Activated naive CD8-positive, alpha-beta T cell (primary cell): ENCODE measurements around the gene MAP4K1.
A peak's percentile ranks its signal among the peaks of the same experiment; 100 is the strongest.
"Not testable (repeated sequence)": the region's sequence is repeated elsewhere in the genome, so short reads cannot be mapped to it uniquely, and the experiment has no call there.

ENCODE experiments used
- H3K27ac Mint-ChIP-seq: one replicate; pipeline ENCODE4 v1.8.0; 2021; ENCODE audit warnings: mixed read lengths
- H3K27me3 Mint-ChIP-seq: one replicate; pipeline ENCODE4 v1.8.0; 2021; ENCODE audit warnings: mixed read lengths
- H3K36me3 Mint-ChIP-seq: one replicate; pipeline ENCODE4 v1.8.0; 2021; ENCODE audit warnings: mixed read lengths
- H3K4me1 Mint-ChIP-seq: one replicate; pipeline ENCODE4 v1.8.0; 2021; ENCODE audit warnings: low read depth, mixed read lengths
- H3K4me3 Mint-ChIP-seq: one replicate; pipeline ENCODE4 v1.8.0; 2021; ENCODE audit warnings: mild to moderate bottlenecking, mixed read lengths
- H3K9me3 Mint-ChIP-seq: one replicate; pipeline ENCODE4 v1.8.0; 2021; ENCODE audit warnings: low read depth, mixed read lengths

The MAP4K1 gene

GRCh38 chr19:38557205-38557799 is 60.5 kb downstream of the MAP4K1 start:
- H3K27me3 Mint-ChIP-seq, result peaks cover 9% of the 10 kb centered on the region
- H3K4me1 Mint-ChIP-seq, result peaks cover 27% of the 10 kb centered on the region
- H3K36me3 Mint-ChIP-seq, result no peaks in the 10 kb centered on the region
- no peaks in the 10 kb centered on the region for H3K9me3 Mint-ChIP-seq
- H3K27ac Mint-ChIP-seq, result no peak overlapping the region
- H3K4me3 Mint-ChIP-seq, result no peak overlapping the region

GRCh38 chr19:38556521-38557174 is 61.1 kb downstream of the MAP4K1 start:
- Mint-ChIP-seq H3K9me3 (no peaks in the 10 kb centered on the region), H3K27me3 (peaks cover 9% of the 10 kb centered on the region), H3K4me3 (no peak overlapping the region), H3K4me1 (peaks cover 25% of the 10 kb centered on the region), H3K27ac (no peak overlapping the region), H3K36me3 (no peaks in the 10 kb centered on the region)

DNA sequence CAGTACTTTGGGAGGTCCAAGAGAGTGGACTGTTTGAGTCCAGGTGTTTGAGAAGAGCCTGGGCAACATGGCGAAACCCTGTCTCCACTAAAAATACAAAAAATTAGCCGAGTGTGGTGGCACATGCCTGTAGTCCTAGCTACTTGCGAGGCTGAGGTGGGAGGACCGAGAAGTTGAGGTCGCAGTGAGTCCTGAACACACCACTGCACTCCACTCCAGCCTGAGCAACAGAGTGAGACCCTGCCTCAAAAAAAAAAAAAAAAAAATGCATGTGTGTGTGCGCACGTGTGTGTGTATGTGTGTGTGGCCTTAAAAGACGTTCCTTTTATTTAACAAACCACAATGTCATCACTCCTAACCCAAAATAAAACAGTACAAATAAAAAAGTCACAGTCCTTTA is 62.6 kb downstream of the MAP4K1 start:
- Mint-ChIP-seq H3K27ac (no peak overlapping the region), H3K4me3 (no peak overlapping the region), H3K4me1 (peaks cover 31% of the 10 kb centered on the region), H3K9me3 (no peaks in the 10 kb centered on the region), H3K36me3 (no peaks in the 10 kb centered on the region), H3K27me3 (peaks cover 9% of the 10 kb centered on the region)

DNA sequence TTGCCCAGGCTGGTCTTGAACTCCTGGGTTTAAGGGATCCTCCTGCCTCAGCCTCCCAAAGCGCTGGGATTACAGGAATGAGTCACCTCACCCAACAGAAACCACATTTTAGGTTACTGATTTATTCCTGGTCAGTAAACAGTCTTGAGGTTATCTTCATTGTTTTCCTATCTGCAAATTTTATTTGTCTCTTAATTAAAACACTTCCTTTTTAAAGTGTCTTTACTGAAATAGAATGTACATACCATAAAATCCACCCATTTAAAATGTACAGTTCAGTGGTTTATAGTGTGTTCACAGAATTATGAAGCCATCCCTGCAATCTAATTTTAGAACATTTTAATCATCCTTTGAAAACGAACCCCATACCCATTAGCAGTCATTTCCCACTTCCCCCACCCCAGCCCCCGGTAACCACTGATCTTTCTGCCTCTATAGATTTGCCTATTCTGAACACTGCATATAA is 63.0 kb downstream of the MAP4K1 start:
- Mint-ChIP-seq H3K36me3 (no peaks in the 10 kb centered on the region), H3K4me1 (peaks cover 26% of the 10 kb centered on the region), H3K27ac (no peak overlapping the region), H3K9me3 (no peaks in the 10 kb centered on the region), H3K27me3 (peaks cover 7% of the 10 kb centered on the region), H3K4me3 (no peak overlapping the region)

DNA sequence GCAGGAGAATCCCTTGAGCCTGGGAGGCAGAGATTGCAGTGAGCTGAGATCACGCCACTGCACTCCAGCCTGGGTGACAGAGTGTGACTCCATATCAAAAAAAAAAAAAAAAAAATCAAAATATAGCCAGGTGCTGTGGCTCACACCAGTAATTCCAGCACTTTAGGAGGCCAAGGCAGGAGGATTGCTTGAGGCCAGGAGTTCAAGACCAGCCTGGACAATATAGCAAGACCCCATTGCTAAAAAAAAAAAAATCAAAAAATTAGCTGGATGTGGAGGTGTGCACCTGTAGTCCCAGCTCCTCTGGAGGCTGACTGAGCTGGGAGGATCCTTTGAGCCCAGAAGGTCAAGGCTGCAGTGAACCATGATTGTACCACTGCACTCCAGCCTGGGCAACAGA is 64.5 kb downstream of the MAP4K1 start:
- peaks cover 24% of the 10 kb centered on the region for H3K4me1 Mint-ChIP-seq
- not testable (repeated sequence) for H3K27me3 Mint-ChIP-seq, H3K9me3 Mint-ChIP-seq, H3K4me3 Mint-ChIP-seq, H3K36me3 Mint-ChIP-seq, H3K27ac Mint-ChIP-seq

DNA sequence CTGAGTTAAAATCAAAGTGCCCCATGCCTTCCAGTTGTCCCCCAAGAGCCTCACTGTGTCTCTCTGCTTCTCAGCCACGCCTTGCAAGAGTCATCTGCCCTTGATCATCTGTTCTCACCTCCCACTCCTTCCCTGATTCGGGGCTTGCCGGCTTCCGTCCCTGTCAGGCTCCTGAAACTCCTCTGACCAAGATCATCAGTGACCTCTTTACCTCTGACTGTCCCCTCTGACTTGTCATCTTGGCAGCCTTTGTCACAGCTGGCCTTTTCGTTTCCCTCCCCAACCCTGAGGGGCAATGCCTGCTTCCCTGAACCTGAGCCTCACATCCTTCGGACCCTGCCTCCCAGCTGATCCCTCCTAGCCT is 66.3 kb downstream of the MAP4K1 start:
- Mint-ChIP-seq H3K27ac (no peak overlapping the region), H3K9me3 (no peaks in the 10 kb centered on the region), H3K36me3 (no peaks in the 10 kb centered on the region), H3K4me1 (peaks cover 21% of the 10 kb centered on the region), H3K4me3 (peak overlapping the region; percentile 21), H3K27me3 (peaks cover 7% of the 10 kb centered on the region)

DNA sequence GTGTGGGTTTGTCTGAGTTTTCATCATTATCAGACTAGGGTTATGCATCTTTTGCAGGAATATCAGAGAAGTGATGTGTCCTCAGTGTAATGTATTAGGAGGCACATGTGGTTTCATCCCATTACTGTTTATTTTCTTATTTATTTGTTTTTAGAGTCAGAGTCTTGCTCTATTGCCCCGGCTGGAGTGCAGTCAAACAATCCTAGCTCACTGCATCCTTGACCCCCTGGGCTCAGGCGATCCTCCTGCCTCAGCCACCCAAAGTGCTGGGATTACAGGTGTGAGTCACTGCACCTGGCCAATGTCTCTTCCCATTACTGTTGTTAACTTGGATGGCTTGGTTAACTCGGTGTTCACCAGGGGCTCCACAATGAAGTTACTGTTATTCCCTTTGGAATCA is 67.4 kb downstream of the MAP4K1 start:
- Mint-ChIP-seq H3K36me3 (no peaks in the 10 kb centered on the region), H3K27me3 (peaks cover 5% of the 10 kb centered on the region), H3K9me3 (no peaks in the 10 kb centered on the region), H3K27ac (no peak overlapping the region), H3K4me1 (peaks cover 21% of the 10 kb centered on the region), H3K4me3 (no peak overlapping the region)

DNA sequence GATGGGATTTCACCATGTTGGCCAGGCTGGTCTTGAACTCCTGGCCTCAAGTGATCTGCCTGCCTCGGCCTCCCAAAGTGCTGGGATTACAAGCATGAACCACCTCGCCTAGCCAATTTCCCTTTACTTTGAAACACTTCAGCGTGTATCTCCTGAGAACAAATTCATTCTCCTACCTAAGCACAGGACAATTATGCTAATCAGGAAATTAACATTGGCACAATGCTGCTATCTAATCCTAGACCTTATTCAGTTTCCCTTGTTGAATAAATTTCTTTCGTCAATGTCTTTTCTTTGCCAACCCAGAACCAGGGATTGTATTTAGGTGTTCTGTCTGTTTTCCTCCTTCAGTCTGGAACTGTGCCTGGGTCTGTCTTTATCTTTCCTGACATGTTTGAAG is 67.8 kb downstream of the MAP4K1 start:
- H3K27me3 Mint-ChIP-seq, result peaks cover 4% of the 10 kb centered on the region
- H3K9me3 Mint-ChIP-seq, result no peaks in the 10 kb centered on the region
- H3K27ac Mint-ChIP-seq, result no peak overlapping the region
- H3K4me3 Mint-ChIP-seq, result no peak overlapping the region
- peaks cover 22% of the 10 kb centered on the region for H3K4me1 Mint-ChIP-seq
- H3K36me3 Mint-ChIP-seq, result no peaks in the 10 kb centered on the region

GRCh38 chr19:38549061-38549460 is 68.7 kb downstream of the MAP4K1 start:
- Mint-ChIP-seq H3K4me3 (no peak overlapping the region), H3K27ac (no peak overlapping the region), H3K9me3 (no peaks in the 10 kb centered on the region), H3K27me3 (peaks cover 4% of the 10 kb centered on the region), H3K36me3 (no peaks in the 10 kb centered on the region), H3K4me1 (peaks cover 26% of the 10 kb centered on the region)

DNA sequence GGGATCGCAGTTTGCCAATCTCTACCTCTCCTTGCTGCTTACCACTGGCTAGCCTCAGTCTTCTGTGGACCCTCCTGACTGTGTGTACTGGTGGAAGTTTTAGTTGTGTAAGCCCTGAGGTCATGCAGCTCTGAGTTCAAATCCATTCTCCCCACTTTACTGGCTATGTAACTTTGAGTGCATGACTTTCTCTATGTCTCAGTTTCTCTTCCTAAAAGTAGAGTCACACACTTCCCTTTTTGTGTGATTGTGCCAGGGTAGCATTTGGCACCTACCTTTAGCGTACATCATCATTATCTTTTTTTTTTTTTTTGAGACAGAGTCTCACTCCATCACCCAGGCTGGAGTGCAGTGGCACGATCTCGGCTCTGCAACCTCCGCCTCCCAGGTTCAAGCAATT is 70.3 kb downstream of the MAP4K1 start:
- no peak overlapping the region for H3K27ac Mint-ChIP-seq
- no peak overlapping the region for H3K4me3 Mint-ChIP-seq
- H3K36me3 Mint-ChIP-seq, result no peaks in the 10 kb centered on the region
- H3K27me3 Mint-ChIP-seq, result no peaks in the 10 kb centered on the region
- no peaks in the 10 kb centered on the region for H3K9me3 Mint-ChIP-seq
- peaks cover 24% of the 10 kb centered on the region for H3K4me1 Mint-ChIP-seq

GRCh38 chr19:38545596-38545995 is 72.2 kb downstream of the MAP4K1 start:
- no peaks in the 10 kb centered on the region for H3K9me3 Mint-ChIP-seq
- no peak overlapping the region for H3K4me3 Mint-ChIP-seq
- no peak overlapping the region for H3K27ac Mint-ChIP-seq
- H3K4me1 Mint-ChIP-seq, result peaks cover 15% of the 10 kb centered on the region
- no peaks in the 10 kb centered on the region for H3K27me3 Mint-ChIP-seq
- H3K36me3 Mint-ChIP-seq, result no peaks in the 10 kb centered on the region

DNA sequence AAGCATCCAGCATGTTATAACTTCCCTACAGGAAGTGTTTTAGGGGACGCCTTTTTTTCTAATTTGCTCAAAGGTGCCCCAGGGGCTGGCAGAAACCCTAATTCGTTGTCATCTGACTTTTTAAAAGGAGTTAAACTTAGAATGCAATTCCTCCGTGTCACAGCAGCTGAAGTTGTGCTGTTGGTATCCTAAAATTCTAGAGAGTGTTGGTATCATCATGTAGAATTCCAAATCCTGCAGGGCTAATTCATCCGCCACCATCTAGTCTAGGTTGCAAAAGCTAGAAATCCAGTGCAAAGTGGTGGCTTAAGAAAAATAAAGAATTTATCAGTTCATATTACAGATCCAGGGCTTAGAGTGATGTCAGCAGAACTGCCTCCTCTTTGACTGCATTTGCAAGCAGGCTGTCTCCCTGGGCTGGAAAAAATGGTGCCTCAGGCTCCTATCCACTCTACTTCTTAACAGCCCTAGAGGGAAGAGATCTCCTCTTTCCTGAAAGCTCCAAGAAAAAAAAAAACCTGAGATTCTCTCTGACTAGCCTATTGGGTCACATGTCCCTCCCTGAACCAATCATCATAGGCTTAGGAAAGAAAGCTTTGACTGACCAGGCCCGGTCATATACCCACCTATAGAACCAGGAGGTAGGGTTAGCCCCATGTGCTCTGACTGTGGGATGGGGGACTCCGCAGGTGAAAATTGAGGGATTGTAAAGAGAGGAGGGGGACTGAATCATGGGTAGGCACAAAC is 73.0 kb downstream of the MAP4K1 start:
- Mint-ChIP-seq H3K4me1 (peaks cover 17% of the 10 kb centered on the region), H3K27ac (peak overlapping the region; percentile 35), H3K36me3 (no peaks in the 10 kb centered on the region), H3K27me3 (no peaks in the 10 kb centered on the region), H3K9me3 (no peaks in the 10 kb centered on the region), H3K4me3 (no peak overlapping the region)

- H3K27ac Mint-ChIP-seq, result peak overlapping the region; percentile 35
- H3K36me3 Mint-ChIP-seq, result no peaks in the 10 kb centered on the region
- H3K4me1 Mint-ChIP-seq, result peaks cover 23% of the 10 kb centered on the region
- no peaks in the 10 kb centered on the region for H3K9me3 Mint-ChIP-seq
- peak overlapping the region; percentile 49 for H3K4me3 Mint-ChIP-seq
- no peaks in the 10 kb centered on the region for H3K27me3 Mint-ChIP-seq
These were observed 73.8 kb downstream of the MAP4K1 start for GRCh38 chr19:38543807-38544568.

- Mint-ChIP-seq H3K4me3 (no peak overlapping the region), H3K36me3 (no peaks in the 10 kb centered on the region), H3K4me1 (peaks cover 30% of the 10 kb centered on the region), H3K27ac (no peak overlapping the region), H3K9me3 (no peaks in the 10 kb centered on the region), H3K27me3 (no peaks in the 10 kb centered on the region)
These were observed 74.4 kb downstream of the MAP4K1 start for GRCh38 chr19:38543286-38543806.

- no peak overlapping the region for H3K27ac Mint-ChIP-seq
- H3K36me3 Mint-ChIP-seq, result no peaks in the 10 kb centered on the region
- H3K9me3 Mint-ChIP-seq, result no peaks in the 10 kb centered on the region
- H3K4me3 Mint-ChIP-seq, result no peak overlapping the region
- H3K27me3 Mint-ChIP-seq, result no peaks in the 10 kb centered on the region
- H3K4me1 Mint-ChIP-seq, result peaks cover 42% of the 10 kb centered on the region
These were observed 75.7 kb downstream of the MAP4K1 start for GRCh38 chr19:38542040-38542439.
